Activated CD4-positive, alpha-beta T cell treated with anti-CD3 and anti-CD28 coated beads, Interleukin-2, amount 50 U/mL, for 1 hour (primary cell): ENCODE results near the gene CNPY3.
"Not testable (repeated sequence)": the region's sequence is repeated elsewhere in the genome, so short reads cannot be mapped to it uniquely, and the experiment has no call there.

Source experiments
- DNase-seq: peaks from one replicate; pipeline ENCODE4 v3.0.0-alpha.2; 2020

Gene CNPY3

DNA sequence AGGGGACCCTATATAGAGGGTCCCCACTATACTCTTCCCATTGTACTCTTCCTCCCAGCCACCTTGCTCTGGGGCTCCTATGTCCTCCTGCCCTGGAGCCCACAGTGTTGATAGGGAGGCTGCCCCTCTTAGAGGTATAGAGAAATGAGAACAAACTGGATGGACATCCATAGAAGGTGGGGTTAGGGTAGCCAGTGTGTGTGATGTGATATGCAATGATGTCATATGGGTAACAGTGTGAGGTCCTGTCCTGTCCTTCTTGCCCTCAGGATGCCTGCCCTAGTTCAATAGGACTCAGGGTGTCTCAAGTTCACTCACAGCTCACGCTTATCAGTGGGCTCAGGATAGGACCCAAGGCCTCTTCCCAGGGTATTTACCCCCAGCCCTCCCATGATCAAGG, 13.0 kb upstream of the CNPY3 start:
- DNase-seq, result no peak

DNA sequence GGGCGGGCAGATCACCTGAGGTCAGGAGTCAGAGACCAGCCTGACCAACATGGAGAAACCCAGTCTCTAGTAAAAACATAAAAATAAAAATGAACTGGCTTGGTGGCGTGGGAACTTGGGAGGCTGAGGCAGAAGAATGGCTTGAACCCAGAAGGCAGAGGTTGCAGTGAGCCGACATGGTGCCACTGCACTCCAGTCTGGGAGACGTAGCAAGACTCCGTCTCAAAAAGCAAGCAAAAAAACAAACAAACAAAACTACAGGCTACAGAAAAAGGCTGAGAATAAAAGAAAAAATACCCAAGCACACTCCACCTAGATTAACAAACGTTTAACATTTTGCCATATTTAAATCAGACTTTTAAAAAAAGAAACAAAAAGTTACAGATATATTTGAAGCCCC, 7.5 kb upstream of the CNPY3 start:
- no peak for DNase-seq

DNA sequence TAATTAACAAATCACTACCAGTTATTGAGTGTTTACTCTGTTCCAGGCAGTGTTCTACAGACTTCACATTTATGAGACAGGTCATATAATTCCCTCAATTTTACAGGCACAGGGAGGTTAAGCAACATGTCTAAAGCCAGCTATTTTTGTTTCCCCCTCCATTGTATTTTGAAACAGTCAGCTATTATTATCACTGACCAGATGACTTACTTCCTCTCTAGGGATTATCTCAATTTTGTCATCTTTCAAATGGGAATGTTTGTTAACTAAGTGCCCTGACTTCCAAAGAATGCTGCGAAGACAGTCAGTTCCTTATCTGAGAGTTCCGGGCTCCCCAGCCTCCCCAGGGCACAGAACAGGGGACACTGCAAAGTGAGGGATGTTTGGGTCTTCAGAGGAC, 5.6 kb upstream of the CNPY3 start:
- no peak for DNase-seq

DNA sequence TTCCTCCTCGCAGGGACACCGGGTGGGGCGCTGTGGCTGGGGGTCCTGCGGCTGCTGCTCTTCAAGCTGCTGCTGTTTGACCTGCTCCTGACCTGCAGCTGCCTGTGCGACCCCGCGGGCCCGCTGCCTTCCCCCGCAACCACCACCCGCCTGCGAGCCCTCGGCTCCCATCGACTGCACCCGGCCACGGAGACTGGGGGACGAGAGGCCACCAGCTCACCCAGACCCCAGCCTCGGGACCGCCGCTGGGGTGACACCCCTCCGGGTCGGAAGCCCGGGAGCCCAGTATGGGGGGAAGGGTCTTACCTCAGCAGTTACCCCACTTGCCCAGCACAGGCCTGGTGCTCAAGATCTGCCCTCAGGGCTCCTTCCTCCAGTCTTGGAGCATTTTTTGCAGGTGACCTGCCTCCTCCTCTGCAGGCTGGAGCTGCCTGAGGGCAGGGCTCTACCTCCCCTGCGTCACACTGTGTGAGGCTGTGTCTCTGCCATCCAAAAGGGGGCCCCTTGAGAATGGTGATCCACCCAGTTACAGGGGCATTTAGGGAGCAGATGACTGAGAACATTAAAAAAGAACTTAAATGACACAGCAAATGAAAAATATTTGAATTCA, 3.9 kb upstream of the CNPY3 start:
- DNase-seq, result no peak

DNA sequence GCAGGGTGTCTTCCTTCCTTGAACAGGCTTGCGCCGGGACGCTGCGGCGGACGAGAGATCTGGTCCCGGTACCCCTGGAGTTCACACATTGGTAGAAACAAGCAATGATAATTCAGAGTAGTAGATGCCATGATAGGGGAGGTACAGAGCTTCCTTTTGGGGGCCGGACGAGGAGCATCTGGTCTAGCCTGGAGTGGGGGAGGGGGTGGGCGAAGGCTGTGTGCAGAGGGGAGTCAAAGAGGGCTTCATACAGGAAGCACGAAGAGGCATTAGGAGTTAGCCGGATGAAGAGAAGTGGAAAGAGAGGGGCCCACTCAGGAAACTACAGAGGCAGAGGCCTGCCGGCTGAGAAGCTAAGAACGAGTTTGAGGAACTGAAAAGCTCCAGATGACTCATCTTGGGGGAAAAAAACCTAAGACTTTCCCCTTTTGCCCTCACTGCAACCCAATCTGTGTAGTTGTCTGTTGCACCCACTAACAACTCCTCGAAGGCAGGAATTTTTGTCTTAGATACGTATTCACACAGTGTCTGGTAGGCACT, 611 bp downstream of the CNPY3 start:
- peak; percentile 43 for DNase-seq

DNA sequence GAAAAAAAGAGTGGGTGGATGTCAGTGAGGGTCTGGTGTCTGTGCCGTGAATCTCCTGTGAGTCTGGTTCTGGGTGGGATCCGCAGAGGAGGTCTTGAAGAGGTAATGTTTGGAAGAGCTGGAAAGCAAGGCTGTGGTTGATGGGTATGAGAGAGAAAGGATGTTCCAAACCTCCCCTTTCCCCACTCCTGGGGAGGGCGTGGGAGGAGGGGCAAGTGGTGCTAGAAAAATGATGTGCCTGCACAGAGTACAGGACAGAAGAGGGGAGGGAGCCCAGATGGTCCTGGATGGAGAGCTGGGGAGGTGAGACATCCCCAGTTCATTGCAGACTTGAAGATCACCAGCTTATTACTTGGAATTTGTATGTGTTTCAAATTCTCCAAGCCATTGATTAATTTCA, 3.1 kb downstream of the CNPY3 start:
- DNase-seq, result no peak

DNA sequence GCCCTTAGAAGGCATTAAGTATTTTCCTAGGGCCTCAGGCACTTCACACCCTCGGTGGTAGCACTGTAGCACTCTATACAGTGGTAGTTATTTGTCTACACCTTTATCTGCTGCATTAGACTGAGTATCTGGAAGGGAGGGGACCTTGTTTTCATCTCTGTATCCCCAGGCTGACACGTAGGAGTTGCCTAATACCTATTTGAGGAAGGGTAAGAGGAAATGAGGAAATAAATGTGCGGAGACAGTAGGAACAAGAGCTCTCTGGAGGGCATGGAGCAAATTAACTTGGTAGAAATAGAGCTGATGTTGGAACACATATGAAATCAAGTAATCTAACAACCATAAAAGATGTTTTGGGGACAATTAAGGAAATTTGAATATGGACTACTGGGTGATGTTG, 3.9 kb downstream of the CNPY3 start:
- no peak for DNase-seq

DNA sequence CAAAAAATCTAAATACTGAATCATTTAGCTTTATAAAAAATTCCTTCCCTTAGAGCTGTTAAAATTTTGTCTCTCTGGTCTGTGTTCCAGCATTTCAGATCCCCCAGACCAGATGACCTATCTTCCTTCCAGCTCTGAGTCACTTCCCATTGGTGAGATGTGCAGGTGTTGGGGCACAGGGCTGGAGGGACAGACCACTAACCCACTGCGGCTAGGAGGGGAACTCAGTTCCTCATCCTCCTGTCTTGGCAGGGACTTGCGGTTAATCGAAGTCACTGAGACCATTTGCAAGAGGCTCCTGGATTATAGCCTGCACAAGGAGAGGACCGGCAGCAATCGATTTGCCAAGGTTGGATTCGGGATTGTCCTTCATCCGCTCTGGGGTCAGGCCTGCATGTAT, 6.0 kb downstream of the CNPY3 start:
- no peak for DNase-seq

DNA sequence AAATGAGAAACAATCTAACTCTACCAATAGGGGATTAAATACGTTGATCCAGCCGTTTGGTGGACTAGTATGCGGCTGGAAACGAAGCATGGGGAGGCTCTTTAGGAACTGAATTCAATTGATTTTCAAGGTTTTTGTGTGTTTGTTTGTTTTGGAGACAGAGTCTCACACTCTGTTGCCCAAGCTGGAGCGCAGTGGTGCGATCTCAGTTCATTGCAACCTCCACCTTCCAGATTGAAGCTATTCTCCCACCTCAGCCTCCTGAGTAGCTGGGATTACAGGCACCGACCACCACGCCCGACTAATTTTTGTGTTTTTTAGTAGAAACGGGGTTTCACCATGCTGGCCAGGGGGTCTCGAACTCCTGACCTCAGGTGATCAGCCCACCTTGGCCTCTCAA, 7.1 kb downstream of the CNPY3 start:
- DNase-seq, result no peak

DNA sequence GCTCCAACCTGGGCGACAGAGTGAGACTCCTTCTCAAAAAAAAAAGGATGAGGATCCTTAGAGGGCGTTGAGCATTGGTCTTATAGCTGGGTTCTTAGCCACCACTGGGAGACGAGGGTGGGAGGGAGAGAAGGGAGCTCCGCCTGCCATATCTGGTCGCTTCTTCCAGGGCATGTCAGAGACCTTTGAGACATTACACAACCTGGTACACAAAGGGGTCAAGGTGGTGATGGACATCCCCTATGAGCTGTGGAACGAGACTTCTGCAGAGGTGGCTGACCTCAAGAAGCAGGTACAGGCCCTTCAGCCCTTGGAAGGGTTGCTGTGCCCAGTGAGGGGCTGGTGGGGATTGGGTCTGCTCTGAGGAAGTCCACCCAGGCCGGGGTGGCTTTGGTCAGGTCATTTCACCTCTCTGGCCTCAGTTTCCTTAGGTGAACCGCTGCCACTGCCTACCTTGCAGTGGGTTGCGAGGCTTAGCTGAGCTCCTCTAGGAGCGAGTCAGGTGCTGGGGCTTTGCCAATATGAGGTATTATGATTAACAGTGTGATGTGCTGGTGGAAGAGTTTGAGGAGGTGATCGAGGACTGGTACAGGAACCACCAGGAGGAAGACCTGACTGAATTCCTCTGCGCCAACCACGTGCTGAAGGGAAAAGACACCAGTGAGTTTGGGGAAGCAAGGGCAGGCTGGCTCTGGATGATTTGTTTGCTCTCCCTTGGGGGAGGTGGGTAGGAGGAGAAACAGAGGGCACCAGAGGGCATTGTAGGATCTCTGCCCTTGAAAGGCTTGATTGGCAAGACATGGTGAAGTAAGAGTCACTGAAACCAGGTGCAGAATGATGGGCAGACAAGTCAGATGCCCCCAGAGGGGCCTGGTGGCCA, 8.5 kb downstream of the CNPY3 start:
- no peak for DNase-seq

DNA sequence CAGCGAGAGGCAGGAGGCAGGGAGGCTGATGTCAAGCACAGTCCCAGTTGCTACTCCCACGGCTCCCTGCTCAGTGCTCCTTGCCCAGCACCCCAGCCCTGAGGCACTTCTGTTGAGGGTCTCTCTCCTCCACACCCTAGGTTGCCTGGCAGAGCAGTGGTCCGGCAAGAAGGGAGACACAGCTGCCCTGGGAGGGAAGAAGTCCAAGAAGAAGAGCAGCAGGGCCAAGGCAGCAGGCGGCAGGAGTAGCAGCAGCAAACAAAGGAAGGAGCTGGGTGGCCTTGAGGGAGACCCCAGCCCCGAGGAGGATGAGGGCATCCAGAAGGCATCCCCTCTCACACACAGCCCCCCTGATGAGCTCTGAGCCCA, 9.1 kb downstream of the CNPY3 start:
- DNase-seq, result no peak

DNA sequence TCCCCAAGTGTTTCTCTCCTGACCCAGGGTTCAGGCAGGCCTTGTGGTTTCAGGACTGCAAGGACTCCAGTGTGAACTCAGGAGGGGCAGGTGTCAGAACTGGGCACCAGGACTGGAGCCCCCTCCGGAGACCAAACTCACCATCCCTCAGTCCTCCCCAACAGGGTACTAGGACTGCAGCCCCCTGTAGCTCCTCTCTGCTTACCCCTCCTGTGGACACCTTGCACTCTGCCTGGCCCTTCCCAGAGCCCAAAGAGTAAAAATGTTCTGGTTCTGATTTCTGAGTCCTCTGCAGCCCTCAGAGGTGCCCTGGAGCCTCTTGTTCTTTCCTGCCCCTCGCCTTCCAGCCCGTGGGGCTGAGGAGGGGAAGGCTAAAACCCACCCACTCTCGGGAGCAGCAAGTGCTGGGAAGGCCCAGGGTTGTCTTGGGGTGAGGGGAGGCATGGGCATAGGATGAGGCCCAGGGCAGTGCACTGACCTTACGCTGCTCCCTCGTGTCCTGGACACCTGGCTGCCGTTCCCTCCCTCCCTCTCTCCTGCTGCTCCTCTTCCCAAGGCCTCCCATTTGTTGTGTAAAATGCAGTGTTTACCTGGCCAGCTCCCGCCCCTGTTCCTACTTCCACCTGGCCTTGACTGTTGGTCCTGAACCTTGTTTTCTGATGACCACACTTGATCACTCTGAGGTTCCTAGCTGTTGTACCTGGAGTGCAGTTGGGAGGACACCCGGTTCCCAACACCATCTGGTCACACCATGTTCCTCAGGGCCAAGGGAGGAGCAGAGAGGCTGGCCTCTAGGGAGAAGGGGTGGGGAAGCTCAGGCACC, 9.9 kb downstream of the CNPY3 start:
- no peak for DNase-seq

DNA sequence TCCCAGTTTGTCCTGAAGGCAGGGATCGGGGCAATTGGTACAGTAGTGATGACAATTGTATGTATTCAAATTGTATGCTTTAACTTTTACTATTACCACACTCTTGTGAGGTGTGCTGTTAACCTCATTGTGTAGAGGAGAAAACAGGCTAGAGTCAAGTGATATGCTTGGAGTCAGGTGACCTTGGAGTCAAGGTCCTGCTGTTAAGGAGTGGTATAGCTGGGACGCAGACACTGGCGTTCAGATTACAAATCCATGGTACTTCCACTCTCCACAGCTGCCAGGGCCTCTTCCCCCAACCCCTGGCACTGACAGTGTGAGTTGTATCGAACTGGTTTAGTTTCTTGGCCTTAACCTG, 10.5 kb downstream of the CNPY3 start:
- no peak for DNase-seq

DNA sequence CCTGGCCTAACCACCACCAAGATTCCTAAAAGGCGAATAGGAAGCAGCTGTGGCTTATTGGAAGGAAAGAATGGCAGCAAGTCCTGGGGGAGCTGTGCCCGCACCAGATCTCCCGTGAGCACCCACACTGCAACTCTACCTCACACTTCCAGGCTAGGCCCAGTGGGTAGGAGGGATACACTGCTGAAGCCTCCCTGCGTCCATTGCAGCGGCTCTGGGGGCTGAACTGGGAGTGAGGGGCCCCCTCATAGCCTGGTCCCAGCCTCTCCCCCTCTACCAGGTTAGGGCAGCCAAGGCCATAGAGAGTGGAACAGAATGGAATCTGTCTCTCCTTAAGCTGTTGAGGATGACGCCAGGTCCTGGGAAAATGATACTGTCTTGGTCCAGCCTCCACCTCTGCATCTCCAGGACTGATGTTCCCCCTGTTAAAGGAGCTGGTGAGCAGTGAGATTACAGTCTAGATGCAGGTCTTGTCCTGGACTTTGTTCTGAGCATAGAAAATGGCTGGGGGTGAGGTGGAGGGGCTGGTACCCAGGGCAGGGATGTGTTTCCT, 11.3 kb downstream of the CNPY3 start:
- no peak for DNase-seq

DNA sequence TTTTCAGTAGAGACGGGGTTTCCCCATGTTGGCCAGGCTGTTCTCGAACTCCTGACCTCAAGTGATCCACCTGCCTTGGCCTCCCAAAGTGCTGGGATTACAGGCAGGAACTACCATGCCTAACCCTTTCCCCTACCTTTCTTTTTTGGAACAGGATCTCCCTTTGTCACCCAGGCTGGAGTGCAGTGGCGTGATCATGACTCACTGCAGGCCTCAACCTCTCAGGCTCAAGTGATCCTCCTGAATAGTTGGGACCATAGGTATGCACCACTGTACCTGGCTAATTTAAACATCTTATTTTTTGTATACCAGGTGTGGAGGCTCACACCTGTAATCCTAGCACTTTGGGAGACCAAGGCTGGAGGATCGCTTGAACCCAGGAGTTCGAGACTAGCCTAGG, 12.1 kb downstream of the CNPY3 start:
- DNase-seq, result not testable (repeated sequence)

DNA sequence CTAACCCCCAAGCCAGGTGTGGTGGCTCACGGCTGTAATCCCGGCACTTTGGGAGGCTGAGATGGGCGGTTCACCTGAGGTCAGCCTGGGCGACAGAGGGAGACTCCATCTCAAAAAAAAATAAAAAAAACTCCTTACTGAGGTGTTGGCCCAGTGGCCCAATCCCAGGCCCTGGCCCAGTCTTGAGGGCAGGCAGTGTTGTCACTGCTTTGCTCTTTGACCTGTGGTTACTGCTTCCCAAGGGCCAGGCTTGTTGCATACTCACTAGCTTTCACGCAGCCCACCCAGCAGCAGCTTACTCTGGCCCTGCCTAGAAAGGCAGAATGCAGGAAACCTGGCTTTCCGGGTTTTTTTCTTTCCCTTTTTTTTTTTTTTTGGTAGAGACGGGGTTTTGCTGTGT, 13.2 kb downstream of the CNPY3 start:
- DNase-seq, result no peak

DNA sequence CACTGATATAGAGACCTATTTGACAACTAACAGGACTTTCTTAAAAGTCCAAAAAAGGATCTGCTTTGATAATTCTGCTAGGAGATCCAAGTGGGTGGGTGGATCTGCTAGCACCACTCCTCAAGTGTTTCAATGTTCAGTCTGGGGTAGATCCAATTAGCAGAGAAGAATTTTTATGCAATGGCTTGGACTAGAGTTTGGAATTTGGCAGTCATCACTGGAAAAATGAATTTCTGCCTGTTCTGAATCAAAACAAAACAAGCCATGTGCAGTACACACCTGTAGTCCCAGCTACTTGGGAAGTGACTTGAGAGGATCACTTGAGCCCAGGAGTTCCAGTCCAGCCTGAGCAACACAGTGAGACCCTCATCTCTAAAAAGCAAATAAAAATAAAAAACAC, 18.7 kb downstream of the CNPY3 start:
- DNase-seq, result no peak

DNA sequence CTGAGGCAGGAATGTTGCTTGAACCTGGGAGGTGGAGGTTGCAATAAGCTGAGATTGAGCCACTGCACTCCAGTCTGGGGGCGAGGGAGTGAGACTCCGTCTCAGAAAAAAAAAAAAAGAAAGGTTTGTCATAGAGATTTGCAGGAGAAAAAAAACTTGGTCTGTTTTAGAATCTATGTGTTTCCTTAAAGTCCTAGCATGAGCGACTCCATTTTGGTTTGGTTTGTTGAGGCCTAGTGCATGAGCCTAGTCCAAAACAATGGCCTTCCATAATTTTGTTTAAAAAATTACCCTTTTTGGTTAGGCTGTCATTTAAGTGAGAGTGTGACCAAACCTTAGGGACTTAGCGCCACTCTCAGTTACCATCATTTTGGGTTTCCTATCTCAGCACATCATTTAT, 23.1 kb downstream of the CNPY3 start:
- DNase-seq, result no peak

DNA sequence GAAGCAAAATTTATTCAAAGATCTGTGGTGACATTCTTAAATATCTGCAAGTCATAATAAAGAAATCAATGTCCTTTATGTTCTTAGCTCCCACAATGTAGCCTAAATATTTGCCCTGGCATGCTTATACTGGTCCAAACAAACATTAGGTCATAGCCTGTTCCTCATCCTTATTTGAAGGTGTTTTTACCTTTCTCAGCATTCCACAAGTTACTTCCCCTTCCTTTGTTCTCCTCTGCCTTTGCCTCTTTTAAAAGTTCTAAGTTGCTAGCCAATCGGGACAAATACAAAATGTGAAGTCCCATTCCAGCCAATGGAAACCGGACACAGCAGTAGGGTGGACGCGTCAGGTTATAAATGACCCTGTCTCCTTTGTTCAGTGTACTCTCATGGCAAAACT, 25.1 kb downstream of the CNPY3 start:
- DNase-seq, result not testable (repeated sequence)

DNA sequence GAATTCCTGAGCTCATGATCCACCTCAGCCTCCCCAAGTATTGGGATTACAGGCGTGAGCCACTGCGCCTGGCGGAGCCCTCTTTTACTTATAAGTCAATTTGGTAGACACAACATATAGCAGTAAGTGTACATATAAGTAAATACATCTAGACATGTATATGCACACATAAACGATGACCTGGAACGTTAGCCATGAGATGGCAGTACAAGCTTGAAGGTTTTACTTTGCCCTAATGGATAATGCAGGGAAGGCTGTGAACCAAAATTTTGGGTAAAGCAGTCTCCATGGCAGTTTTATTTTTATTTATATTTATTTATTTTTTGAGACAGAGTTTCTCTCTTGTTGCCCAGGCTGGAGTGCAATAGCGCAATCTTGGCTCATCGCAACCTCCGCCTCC, 28.8 kb downstream of the CNPY3 start:
- no peak for DNase-seq

DNA sequence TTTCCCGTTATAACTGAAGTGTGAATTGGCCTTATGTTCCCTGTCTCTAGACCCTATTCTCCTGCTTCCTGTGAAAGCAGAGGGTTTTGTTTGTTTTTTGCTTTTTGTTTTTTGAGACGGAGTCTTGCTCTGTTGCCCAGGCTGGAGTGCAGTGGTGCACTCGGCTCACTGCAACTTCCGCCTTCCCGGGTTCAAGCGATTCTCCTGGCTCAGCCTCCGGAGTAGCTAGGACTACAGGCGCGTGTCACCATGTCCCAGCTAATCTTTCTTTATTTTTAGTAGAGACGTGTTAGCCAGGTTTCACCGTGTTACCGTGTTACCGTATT, 30.6 kb downstream of the CNPY3 start:
- no peak for DNase-seq

DNA sequence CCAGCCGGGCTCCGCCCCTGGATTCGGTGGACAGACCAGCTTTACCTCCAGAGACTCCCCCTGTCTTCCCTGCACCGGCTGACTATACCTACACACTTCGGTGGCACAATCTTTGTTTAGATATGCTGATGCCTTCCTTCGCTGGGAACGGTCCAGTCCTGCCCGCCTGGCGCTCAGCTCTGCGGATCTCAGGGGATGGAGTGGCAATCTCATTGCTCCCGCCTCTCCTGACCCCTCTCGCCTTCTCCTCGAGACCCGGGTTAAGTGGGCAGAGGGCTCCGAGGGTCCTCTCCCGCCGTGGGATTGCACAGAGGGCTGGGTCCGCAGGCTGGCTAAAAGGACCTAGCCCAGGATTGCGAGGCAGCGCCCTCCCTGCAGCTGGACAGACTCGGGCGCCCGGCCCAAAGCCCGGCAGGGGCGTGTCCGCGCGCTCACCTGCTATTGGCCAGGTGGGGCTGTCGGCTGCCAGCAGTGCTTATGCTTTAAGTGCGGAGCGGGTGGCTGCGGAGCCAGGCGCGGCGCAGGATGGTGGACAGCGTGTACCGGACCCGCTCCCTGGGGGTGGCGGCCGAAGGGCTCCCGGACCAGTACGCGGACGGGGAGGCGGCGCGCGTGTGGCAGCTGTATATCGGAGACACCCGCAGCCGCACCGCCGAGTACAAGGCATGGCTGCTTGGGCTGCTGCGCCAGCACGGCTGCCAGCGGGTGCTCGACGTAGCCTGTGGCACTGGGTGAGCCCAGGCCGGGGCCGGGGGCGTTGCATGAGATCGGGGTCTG, 31.2 kb downstream of the CNPY3 start, which contains the start of gene GNMT:
Gene GNMT, plus strand, starts transcription at position 512 of the 777 bp plus-strand sequence. Its CDS starts 14 bp downstream, at position 526.
- DNase-seq, result peak; percentile 31

DNA sequence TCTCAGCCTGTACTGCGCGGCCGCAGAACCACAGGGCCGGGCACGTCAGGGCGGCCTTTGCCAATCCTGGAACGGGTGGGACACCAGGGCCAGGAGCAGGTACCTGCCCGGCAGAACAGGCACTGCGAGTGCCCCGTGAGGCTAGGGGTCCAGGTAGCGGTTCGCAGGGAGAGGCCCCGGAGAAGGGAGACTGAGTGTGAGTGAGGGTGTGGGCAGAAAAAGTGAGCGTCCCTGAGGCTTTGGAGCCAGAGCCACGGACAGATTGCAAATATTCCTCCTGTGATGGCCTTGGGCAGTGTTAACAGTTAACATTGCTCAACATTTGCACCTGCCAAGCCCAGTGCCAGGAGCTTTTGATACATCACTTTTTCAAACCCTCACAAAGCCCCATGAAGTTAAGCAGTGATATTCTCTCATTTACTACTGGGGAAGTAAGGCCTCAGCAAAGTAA, 31.8 kb downstream of the CNPY3 start:
- DNase-seq, result no peak
